ENCODE results near the gene PMVK. TPM values are rescaled to one million over a fixed set of nuclear protein-coding genes. Genes with fewer than 3 reads are reported as not detected.

Gene PMVK
- polyA plus RNA-seq, 12 donors, result 20.1 to 28.8 (median 26.1) TPM; not detected in 1

- DNase-seq, result no peak
Observed at GRCh38 chr1:154953611-154954038, 17.1 kb upstream of the PMVK start.

- no peak for DNase-seq
Observed at GRCh38 chr1:154952664-154953063, 16.1 kb upstream of the PMVK start.

- no peak for DNase-seq
Observed at GRCh38 chr1:154951901-154952657, 15.6 kb upstream of the PMVK start.

GRCh38 chr1:154948079-154948478, 11.6 kb upstream of the PMVK start:
- DNase-seq, result no peak

- DNase-seq, result no peak
Observed at GRCh38 chr1:154945962-154946850, 9.7 kb upstream of the PMVK start.

GRCh38 chr1:154945160-154945961, 8.8 kb upstream of the PMVK start:
- DNase-seq, result no peak

- DNase-seq, result no peak
Observed at GRCh38 chr1:154944401-154945159, 8.1 kb upstream of the PMVK start.

GRCh38 chr1:154943649-154944400, 7.3 kb upstream of the PMVK start:
- no peak for DNase-seq

GRCh38 chr1:154941333-154942013, 5.0 kb upstream of the PMVK start:
- no peak for DNase-seq

- DNase-seq, result no peak
Observed at GRCh38 chr1:154940651-154941194, 4.2 kb upstream of the PMVK start.

GRCh38 chr1:154940213-154940560, 3.7 kb upstream of the PMVK start:
- DNase-seq, result no peak

GRCh38 chr1:154938604-154939399, 2.3 kb upstream of the PMVK start:
- no peak for DNase-seq

- DNase-seq, result no peak
Observed at GRCh38 chr1:154937988-154938386, 1.5 kb upstream of the PMVK start.

- DNase-seq, result peak; percentile 97
Observed at GRCh38 chr1:154937085-154937987, 817 bp upstream of the PMVK start.

GRCh38 chr1:154935749-154936554, 567 bp downstream of the PMVK start:
- no peak for DNase-seq

- DNase-seq, result no peak
Observed at GRCh38 chr1:154934358-154934948, 2.1 kb downstream of the PMVK start.
